Ureter (tissue), 1 donor: ENCODE data around the gene GSTM2. TPM values are rescaled to one million over a fixed set of nuclear protein-coding genes. Genes with fewer than 3 reads are reported as not detected.
"Not testable (repeated sequence)": the region's sequence is repeated elsewhere in the genome, so short reads cannot be mapped to it uniquely, and the experiment has no call there.

Experiments used
- DNase-seq: peaks from one replicate; pipeline ENCODE4 v3.0.0-alpha.2; 2020; ENCODE audit warnings: low spot score
- total RNA-seq: library from RNA; stranded (reverse); gene quantifications from one replicate; pipeline ENCODE4 v1.2.4, GENCODE V29; 2023
- donor health status: DM: yes; HTN: yes; CAD: no.

The GSTM2 gene
- total RNA-seq, 1 donor from 2014 or later = 104 TPM

DNA sequence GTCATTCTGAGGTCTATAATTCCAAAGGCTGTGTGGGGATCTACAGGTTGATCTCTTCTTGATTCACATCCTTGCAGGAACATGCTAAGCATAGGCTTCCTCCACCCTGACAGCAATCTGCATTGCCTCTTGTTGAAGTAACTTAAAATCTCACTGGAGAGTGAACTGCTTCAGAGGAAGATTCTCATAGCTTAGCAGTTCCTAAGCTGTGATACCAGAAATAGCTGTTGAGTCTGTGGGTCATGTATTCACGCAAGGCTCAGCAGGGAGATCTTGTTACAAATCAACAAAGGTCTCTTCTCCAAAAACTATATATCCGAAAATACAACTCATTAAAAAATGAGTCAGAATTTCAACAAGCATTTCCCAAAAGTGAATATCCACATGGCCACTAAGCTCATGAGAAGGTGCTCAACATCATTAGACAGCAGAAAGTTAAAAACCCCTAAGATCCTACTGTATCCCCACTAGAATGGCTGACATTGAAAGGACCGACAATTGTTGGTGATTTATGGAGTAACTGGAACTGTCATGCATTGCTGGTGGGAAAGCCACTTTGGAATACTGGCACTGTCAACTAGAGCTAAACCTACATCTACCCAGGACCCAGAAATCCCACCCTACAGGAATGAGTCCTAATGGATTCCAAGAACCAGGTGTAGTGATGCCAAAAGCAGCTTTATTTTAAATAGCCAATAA, 9.0 kb downstream of the GSTM2 start:
- DNase-seq = not testable (repeated sequence)

DNA sequence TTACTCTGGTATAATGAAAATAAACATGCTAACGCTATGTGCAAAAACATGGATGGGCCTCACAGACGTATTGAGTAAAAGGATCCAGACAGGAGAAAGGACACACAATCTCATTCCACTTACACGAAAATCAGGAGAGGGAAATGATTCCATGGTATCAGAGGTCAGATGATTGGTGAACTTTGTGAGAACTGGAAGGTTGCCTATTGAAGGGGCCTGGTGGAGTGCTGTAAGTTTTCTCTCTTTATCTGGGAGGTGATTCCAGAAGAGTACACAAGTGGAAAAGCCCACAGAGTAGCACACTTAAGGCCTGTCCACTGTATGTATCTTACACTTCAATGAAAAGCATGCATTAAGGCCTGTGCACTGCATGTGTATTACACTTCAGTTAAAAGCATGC, 9.6 kb downstream of the GSTM2 start:
- no peak for DNase-seq

DNA sequence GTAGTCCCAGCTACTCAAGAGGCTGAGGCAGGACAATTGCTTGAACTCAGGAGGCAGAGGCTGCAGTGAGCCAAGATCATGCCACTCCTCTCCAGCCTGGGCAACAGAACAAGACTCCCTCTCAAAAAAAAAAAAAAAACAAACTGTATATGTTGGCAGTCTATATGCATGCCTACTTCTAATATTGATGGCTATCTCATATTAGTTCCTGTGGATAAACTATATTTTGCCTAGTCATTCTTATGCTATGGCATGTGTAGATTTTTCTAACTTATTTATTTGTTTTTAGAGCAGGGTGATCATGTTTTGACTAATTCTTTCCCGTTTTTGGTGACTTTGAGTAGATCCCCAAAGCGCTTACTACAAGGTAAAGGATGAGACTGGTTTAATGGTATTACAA, 10.8 kb downstream of the GSTM2 start:
- not testable (repeated sequence) for DNase-seq

DNA sequence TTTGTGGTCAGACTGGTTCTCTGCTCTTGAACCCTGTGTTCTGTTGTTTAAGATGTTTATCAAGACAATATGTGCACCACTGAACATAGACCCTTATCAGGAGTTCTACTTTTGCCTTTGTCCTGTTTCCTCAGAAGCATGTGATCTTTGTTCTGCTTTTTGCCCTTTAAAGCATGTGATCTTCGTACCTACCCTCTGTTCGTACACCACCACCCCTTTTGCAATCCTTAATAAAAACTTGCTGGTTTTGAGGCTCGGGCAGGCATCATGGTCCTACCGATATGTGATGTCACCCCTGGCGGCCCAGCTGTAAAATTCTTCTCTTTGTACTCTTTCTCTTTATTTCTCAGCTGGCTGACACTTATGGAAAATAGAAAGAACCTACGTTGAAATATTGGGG, 16.9 kb downstream of the GSTM2 start:
- DNase-seq = not testable (repeated sequence)

DNA sequence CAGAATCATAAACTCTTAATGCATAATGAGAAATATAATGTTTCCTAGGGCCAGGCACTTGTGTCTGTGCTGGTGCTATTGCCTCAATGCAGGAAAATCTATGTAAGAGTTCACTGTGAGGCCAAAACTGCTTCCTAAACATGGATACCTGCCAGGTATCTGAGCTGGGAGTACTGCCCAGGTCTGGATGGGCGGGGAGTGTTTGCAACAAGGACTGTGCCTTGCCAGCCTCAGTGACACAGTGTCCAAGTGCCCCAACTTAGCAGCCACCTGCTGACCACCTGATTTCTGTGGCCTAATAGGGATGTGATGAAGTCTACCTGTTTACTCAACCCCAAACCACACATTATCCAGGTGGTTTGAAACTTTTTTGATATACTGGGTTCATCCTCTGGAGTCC, 17.5 kb downstream of the GSTM2 start:
- DNase-seq = not testable (repeated sequence)

DNA sequence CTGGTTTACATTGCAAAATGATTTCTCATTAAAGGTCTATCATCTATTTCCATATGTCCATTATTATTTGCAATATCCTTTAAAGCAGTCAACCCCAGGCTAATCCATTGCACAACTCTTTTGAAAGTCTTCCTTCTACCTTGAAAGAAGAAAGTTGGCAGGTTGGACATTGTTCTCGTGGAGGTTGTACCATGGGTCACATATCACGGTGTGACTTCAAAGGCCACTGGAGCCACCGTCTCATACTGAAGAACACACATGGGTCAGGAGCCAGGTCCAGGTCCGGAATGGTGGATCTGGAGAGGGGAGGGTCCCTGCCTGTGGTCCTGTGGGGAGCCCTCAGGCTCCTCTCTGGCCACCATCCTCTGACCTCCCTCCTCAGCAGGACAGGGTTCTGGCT, 18.0 kb downstream of the GSTM2 start:
- not testable (repeated sequence) for DNase-seq

DNA sequence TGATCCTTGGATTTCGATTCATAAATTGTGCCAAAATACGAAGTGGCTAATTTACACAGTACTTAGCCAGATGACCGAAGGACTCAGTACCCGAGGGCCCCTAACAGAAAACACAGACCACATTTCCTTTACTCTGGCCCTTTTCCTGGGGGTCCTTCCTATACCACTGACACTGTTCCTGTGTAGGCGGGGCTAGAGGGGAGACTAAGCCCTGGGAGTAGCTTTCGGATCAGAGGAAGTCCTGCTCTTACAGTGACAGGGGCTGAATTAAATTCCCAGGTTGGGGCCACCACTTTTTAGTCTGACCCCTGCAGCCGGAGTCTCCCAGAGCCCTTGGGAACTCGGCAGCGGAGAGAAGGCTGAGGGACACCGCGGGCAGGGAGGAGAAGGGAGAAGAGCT, 19.3 kb downstream of the GSTM2 start:
- not testable (repeated sequence) for DNase-seq

DNA sequence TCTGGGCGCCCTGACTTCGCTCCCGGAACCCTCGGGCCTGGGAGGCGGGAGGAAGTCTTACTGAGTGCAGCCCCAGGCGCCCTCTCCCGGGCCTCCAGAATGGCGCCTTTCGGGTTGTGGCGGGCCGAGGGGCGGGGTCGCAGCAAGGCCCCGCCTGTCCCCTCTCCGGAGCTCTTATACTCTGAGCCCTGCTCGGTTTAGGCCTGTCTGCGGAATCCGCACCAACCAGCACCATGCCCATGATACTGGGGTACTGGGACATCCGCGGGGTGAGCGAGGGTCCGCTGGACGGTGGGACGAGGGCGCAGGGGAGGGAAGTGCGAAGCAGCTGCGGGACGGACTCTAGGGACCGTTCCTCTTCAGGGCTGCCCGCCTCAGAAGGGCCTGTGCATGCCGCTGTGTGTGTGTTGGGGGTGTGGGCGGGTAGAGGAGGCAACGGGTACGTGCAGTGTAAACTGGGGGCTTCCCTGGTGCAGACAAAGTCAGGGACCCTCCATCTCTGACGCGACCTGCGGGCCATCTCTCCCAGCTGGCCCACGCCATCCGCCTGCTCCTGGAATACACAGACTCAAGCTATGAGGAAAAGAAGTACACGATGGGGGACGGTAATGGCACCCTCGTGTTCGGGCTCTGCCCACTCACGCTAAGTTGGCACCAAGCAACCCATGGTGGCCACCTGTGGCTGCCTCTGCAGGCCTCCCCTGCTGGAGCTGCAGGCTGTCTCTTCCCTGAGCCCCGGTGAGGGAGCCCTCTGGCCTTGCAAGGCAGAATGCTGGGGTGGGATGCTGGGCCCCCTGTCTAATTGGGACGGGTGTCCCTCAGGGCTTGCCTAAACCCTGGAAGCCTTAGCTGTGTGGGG, 20.0 kb downstream of the GSTM2 start, which contains the start of gene GSTM1:
GSTM1 (plus strand) TSS at position 177 of the 859 bp plus-strand sequence; CDS start at position 234, 57 bp downstream.
- no peak for DNase-seq

DNA sequence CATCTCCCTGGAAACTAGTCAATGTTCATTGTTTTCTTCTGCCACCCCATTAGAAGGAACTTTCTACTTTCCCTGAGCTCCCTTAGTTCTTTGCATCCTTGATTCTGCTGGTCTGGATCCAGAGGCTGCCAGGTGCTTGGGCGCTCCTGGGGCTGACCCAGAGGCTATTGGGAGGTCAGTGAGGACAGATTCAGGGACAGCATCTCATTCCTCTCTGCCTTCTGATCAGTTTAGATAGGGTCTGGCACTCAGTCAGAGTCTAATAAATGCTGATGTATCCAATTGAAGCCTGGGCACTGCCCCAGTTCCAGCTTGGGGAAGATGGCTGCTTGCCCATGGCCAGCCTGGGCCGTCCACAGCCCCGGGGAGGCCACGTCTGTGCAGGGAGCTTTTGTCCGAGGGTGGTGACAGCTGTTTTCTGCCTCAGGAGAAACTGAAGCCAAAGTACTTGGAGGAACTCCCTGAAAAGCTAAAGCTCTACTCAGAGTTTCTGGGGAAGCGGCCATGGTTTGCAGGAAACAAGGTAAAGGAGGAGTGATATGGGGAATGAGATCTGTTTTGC, 22.1 kb downstream of the GSTM2 start:
- DNase-seq = no peak

DNA sequence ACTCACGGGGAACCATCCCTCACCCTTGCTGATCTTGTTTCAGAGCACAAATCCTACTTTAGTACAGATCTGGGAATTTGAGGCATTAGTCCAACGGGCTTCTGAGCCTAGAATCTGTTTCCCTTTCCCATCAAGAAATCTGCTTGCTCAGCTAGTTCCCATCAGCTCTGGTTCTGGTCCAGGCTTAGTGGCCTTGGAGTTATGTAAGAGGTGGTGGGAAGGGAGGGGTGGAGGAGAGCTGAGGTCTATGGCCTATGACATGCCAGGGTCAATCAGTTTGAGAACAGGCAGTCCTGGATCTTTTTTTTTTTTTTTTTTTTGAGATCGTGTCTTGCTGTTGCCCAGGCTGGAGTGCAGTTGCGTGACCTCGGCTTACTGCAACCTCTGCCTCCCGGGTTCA, 23.9 kb downstream of the GSTM2 start:
- no peak for DNase-seq

DNA sequence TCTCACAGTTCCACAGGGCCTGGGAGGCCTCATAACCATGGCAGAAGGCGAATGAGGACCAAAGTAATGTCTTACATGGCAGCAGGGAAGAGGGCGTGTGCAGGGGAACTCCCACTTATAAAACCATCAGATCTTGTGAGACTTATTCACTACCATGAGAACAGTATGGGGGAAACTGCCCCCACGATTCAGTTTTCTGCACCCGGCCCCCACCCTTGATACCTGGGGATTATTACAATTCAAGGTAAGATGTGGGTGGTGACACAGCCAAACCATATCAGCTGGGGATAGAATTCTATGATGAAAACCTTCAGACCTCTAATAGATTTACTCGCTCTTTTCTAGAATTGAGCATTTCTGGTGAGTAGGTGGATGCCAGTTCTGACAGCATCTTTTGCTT, 26.5 kb downstream of the GSTM2 start:
- DNase-seq = not testable (repeated sequence)

DNA sequence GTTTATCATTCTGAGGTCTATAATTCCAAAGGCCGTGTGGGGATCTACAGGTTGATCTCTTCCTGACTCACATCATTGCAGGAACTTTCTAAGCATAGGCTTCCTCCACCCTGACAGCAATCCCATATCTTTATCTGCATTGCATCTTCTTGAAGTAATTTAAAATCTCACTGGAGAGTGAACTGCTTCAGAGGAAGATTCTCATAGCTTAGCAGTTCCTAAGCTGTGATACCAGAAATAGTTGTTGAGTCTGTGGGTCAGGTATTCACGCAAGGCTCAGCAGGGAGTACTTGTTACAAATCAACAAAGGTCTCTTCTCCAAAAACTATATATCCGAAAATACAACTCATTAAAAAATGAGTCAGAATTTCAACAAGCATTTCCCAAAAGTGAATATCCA, 27.3 kb downstream of the GSTM2 start:
- DNase-seq = not testable (repeated sequence)

DNA sequence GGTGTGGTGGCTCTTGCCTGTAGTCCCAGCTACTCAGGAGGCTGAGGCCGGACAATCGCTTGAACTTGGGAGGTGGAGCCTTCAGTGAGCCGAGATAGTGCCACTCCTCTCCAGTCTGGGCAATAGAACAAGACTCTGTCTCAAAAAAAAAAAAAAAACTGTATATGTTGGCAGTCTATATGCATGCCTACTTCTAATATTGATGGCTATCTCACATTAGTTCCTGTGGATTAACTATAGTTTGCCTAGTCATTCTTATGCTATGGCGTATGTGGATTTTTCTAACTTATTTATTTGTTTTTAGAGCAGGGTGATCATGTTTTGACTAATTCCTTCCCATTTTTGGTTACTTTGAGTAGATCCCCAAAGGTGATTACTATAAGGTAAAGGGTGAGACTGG, 29.2 kb downstream of the GSTM2 start:
- DNase-seq = no peak

DNA sequence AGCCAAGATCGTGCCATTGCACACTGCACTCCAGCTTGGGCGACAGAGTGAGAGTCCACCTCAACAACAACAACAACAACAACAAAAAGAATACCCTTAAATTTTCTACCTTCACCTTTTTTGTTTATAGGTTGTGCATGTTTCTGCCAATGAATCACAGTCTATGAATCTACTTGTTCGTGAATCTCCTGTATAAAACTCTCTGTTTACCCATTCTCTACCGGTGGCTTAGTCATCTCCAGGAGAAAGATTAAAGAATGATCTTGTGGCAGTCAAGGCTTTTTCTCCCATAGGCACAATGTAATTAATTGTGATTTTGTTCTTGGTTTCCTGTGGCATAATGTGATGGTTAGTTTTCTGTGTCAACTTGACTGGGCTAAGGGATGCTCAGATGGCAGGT, 30.0 kb downstream of the GSTM2 start:
- DNase-seq = not testable (repeated sequence)

DNA sequence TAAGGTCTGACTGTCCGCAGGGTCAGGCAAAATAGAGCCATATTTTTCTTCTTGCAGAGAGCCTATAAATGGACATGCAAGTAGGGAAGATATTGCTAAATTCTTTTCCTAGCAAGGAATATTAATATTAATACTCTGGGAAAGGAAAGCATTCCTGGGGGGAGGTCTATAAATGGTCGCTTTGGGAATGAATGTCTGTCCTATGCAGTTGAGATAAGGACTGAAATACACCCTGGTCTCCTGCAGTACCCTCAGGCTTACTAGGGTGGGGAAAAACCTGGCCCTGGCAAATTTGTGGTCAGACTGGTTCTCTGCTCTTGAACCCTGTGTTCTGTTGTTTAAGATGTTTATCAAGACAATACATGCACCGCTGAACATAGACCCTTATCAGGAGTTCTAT, 35.1 kb downstream of the GSTM2 start:
- DNase-seq = not testable (repeated sequence)

DNA sequence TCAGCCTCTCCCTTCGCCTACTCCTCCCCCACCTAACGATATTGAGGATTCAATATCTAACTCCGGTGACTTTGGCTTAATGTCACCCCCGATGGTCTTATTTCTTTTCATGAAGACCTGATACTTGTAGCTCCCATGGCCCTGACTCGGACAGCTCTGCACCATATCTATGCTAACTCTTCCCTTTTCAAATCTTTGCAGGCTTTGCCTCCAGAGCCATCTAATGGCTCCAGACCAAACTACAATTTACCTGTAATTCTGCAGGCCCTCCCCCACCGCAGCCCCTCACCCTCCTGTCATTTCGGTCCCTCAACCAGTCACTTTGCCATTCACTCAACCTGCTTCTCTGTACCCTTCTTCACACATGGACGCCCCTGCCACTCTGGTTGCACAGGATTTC, 36.3 kb downstream of the GSTM2 start:
- peak; percentile 31 for DNase-seq

DNA sequence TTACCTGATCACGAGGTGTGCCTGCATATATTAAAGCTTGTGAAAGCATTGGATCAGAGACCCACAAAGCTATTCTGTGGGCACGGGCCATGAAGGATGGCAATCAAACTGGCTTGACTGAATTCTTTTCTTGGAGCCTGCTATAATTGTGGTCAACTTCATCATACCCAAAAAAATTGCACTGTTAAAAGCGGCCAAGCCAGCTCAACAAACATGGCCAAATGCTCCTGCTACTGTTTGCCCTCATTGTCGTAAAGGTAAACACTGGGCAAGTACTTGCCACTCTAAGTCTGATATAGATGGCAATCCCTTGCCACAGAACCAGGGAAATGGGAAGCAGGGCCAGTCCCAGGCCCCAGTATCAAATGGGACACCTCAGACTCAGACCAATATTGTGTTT, 37.6 kb downstream of the GSTM2 start:
- peak; percentile 41 for DNase-seq

DNA sequence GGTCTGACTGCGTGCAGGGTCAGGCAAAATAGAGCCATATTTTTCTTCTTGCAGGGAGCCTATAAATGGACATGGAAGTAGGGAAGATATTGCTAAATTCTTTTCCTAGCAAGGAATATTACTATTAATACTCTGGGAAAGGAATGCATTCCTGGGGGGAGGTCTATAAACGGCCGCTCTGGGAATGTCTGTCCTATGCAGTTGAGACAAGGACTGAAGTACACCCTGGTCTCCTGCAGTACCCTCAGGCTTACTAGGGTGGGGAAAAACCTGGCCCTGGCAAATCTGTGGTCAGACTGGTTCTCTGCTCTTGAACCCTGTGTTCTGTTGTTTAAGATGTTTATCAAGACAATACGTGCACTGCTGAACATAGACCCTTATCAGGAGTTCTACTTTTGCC, 41.1 kb downstream of the GSTM2 start:
- not testable (repeated sequence) for DNase-seq

DNA sequence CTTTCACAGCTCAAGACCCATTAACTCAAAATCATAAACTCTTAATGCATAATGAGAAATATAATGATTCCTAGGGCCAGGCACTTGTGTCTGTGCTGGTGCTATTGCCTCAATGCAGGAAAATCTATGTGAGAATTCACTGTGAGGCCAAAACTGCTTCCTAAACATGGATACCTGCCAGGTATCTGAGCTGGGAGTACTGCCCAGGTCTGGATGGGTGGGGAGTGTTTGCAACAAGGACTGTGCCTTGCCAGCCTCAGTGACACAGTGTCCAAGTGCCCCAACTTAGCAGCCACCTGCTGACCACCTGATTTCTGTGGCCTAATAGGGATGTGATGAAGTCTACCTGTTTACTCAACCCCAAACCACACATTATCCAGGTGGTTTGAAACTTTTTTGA, 42.0 kb downstream of the GSTM2 start:
- not testable (repeated sequence) for DNase-seq

DNA sequence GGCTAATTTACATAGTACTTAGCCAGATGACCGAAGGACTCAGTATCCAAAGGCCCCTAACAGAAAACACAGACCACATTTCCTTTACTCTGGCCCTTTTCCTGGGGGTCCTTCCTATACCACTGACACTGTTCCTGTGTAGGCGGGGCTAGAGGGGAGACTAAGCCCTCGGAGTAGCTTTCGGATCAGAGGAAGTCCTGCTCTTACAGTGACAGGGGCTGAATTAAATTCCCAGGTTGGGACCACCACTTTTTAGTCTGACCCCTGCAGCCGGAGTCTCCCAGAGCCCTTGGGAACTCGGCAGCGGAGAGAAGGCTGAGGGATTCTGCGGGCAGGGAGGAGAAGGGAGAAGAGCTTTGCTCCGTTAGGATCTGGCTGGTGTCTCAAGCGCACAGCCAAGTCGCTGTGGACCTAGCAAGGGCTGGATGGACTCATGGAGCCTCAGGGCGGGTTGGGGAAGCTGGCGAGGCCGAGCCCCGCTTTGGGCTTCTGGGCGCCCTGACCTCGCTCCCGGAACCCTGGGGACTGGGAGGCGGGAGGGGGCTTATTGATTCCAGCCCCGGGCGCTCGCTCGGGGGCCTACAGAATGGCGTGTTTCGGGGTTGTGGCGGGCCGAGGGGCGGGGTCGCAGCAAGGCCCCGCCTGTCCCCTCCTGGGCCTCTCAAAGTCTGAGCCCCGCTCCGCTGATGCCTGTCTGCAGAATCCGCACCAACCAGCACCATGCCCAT, 43.9 kb downstream of the GSTM2 start, which contains the start of gene GSTM5:
GSTM5 (plus strand) TSS at position 659 of the 728 bp plus-strand sequence; CDS start at position 721, 62 bp downstream.
- DNase-seq = not testable (repeated sequence)

DNA sequence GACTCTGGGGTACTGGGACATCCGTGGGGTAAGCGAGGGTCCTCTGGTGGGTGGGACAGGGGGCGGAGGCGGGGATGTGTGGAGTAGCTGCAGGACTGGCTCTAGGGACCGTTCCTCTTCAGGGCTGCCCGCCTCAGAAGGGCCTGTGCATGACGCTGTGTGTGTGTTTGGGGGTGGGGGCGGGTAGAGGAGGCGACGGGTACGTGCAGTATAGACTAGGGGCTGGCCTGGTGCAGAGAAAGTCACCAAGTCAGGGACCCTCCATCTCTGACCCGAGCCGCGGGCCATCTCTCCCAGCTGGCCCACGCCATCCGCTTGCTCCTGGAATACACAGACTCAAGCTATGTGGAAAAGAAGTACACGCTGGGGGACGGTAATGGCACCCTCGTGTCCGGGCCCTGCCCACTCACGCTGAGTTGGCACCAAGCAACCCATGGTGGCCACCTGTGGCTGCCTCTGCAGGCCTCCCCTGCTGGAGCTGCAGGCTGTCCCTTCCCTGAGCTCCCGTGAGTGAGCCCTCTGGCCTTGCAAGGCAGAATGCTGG, 44.5 kb downstream of the GSTM2 start:
- no peak for DNase-seq
